GM21619 (cell line): ENCODE measurements around the gene MARCHF2.

ENCODE experiments used
- ATAC-seq: cut with Tn5 transposase; IDR thresholded peaks from one replicate; pipeline ENCODE4 v1.9.1; 2021; ENCODE audit not compliant: unreplicated experiment

MARCHF2 gene

GRCh38 chr19:8387688-8388611 lies 25.2 kb upstream of the MARCHF2 start:
- no peak for ATAC-seq

DNA sequence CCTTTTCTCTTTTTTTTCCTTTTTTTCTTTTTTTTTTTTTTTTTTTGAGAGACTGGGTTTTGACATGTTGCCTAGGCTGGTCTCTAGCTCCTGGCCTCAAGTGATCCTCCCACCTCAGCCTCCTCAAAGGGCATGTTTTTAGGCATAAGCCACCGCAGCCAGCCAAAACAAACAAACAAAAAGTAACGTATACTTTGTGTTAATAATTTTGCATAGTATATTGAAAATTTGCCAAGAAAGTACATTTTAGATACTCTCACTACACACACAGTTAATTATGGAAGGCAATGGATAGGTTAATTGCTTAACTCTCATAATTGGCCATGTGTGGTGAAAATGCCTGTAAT lies 24.5 kb upstream of the MARCHF2 start:
- no peak for ATAC-seq

DNA sequence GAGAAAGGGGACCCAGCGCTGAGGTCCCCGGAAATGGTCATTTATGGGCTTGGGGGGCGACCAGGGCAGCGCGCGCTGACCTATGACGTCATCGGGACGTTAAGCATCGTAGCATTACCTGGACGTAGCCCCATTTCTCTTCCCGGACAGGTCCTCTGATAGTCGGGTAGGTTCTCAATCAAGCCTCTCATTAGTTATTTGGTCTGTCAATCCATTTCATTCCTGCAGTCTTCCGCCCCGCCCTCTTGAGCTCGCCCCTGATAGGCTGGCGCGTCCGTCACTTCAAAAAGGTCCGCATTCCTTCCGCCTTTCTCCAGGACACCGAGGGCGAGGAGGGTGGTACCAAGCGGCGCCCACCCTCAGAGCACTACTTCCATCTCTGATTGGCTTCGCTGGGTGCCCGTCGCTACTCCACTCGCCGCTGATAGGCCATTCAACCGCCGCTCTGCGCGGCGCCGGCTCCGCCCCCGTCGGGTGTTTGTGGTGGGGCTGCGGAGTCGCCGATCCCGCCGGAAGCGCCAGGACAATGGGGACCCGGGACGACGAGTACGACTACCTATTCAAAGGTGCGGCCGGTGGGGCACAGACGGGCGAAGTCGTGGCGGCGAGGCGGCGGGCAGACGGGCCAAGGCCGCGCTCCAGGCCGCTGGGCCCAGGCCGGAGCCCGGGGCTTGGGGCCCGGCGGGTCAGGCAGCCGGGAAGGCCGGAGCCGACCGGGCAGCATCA lies 23.1 kb upstream of the MARCHF2 start, which contains the start of gene RAB11B:
TSS of gene RAB11B (plus strand) at position 470 of the 726 bp plus-strand sequence. CDS start at position 527, 57 bp downstream.
- ATAC-seq = peak; percentile 87

- ATAC-seq = peak; percentile 21
Observed at GRCh38 chr19:8390617-8390981, 22.5 kb upstream of the MARCHF2 start.

DNA sequence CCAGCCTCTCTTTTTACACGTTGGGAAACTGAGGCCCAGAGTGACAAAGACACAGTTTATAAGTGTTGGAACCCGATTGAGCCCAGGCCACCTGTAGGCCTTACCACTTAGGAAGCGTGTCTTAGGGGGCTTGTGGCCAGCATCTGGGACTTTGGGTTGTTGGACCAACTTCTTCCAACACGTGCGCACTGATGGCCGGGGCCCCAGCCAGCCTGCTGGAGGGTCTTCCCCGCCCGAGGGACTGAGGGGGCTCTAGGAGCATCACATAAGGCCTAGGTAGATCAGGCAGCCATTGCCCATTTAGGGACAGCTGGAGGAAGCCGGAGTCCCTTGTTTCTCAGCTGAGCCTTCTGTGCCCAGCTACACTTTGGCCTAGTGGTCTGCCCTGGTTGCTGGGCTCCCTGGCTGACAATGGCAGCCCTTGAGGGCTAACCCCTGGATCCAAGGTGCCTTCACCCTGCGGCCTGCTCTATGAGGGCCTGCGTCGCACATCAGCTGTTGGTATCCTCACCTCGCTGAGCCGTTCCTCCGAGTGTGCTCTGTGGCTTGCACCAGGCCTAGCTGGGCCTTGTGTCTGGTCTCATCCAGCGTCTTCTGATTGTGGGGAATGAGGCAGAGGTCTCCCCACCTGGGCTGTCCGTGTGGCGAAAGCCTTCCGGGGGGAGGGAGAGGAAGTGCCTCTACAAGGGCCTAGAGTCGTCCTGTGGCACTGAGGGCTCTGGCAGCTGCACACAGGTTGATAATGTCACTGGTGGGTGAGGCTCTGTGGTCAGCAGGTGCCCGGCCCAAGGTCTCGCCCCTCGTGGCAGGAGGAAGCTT lies 21.7 kb upstream of the MARCHF2 start:
- no peak for ATAC-seq

- ATAC-seq = no peak
Observed at GRCh38 chr19:8392017-8392591, 21.0 kb upstream of the MARCHF2 start.

DNA sequence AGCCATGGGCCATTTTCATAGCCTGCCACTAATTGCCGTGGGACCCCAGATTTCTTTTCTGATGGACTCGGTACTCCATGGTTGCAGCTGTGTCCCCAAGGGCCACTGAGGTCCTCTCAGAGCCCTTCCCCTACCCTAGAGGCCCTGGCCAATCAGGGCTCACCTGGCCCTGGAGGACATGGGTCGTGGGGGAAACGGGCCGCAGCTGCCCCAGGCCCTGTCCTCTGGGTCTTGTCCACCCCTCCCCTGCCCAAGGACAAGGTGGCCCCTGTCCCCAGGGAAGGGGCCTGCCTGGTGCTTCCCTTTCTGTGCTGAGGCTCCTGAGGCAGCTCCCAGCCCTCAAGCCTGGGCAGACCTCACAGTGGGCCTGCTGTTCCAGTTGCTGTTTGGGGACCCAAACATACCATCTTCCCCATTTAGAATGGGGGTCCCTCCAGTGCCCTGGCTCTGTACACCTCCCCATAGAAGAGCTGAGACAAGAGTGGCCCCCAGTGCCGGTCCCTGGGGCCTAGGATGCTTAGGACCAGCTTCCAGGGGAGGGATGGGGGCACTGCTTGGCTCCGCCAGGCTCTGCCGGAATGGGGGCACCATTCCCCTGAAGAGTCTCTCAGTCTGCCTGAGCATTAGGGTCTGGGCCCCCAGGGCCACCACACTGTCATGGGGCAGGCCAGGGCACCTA lies 19.8 kb upstream of the MARCHF2 start:
- no peak for ATAC-seq

GRCh38 chr19:8393871-8394250 lies 19.2 kb upstream of the MARCHF2 start:
- no peak for ATAC-seq

- no peak for ATAC-seq
Observed at GRCh38 chr19:8395621-8396082, 17.5 kb upstream of the MARCHF2 start.

- ATAC-seq = no peak
Observed at GRCh38 chr19:8396185-8396562, 16.9 kb upstream of the MARCHF2 start.

- ATAC-seq = no peak
Observed at GRCh38 chr19:8396563-8397203, 16.4 kb upstream of the MARCHF2 start.

- ATAC-seq = no peak
Observed at GRCh38 chr19:8397271-8397670, 15.8 kb upstream of the MARCHF2 start.

GRCh38 chr19:8397746-8398310 lies 15.3 kb upstream of the MARCHF2 start:
- ATAC-seq = no peak

DNA sequence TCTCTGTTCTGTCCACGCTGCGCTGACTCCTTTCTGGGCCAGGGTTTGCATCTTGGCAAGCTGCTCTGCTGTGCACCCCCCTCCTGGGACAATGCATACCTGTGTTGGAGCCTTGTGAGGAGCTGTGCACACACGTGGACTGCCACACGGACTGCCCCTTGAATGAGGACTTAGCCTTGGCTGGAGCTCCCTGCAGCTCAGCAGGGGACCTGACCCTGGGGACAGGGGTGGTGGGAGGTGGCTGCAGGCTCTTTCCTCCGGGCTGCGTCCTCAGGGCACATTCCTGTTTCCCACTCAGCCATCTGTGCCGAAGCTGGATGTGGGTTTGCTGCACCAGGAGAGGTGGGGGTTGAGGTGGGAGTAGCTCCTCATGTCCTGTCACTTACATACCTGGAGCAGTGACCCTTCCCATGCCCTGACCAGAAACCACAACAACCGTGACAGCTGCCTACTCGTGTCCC lies 14.8 kb upstream of the MARCHF2 start:
- ATAC-seq = no peak

DNA sequence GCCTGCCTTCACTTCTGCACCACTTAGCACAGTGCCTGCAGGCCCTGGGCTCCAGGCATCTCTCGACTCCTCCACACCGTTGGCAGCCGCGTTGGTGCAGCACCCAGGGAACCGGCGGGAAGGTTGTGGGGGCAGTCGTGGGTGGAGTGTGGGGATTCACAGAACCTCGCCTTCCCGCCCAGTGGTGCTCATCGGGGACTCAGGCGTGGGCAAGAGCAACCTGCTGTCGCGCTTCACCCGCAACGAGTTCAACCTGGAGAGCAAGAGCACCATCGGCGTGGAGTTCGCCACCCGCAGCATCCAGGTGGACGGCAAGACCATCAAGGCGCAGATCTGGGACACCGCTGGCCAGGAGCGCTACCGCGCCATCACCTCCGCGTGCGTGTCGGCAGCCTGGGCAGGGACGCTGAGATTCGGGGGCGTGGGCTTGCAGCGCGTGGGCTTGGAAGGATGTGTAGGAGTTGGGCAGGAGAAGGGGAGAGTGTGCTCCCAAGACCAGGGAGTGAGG lies 13.4 kb upstream of the MARCHF2 start:
- no peak for ATAC-seq

DNA sequence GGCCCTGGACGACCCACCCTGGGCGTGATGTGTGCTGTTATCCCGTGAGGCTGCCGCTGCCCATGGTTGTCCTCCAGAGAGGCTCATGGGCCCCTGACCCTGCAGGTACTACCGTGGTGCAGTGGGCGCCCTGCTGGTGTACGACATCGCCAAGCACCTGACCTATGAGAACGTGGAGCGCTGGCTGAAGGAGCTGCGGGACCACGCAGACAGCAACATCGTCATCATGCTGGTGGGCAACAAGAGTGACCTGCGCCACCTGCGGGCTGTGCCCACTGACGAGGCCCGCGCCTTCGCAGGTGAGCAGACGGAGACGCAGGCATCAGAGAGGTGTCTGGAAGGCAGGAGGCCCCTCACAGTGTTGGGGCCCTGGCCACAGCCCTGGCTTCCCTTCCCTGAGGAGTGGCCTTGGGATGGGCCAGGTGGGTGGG lies 11.1 kb upstream of the MARCHF2 start:
- ATAC-seq = no peak

DNA sequence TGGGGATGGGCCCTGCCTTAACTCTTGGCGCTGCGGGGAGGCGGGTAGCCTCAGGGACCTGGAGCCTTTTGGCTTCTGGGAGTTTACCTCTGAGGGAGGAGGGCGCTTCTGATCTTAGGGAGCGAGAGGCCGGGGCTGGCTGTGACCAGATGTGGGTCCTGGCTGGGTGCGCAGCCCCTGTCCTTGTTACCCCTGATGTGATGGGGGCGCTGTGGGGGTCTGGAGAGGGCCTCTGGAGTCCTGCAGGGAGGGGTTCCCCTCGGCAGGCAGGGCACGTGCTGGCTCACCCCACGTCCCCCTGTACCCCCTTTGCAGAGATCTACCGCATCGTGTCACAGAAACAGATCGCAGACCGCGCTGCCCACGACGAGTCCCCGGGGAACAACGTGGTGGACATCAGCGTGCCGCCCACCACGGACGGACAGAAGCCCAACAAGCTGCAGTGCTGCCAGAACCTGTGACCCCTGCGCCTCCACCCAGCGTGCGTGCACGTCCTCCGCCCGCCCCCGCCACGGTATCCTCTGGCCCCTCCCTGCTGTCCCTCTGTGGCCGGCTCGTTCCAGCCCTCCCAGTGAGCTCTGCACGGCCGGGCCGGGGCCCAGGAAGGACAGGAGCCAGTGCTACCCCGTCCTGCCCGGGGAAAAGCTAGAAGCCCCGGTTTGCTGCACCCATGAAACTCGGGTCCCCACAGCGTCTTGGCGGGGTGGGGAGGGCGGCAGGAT lies 9.8 kb upstream of the MARCHF2 start:
- ATAC-seq = no peak

DNA sequence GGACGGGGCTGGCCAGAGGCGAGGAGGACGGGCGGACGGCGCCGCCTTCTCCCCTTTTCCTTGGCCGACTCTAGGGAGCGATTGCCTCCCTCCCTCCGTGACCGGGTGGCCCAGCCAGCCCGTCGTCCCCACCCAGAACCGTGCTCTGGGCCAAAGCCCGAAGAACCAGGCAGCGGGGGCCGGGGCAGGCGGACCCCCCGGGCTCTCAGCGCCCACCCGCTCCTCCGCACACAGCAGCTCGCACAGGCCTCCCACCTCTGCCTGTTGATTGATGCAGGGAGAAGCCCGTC lies 9.3 kb upstream of the MARCHF2 start:
- ATAC-seq = no peak
